GM12878 (cell line): ENCODE results near the gene CTDNEP1. TPM values are rescaled to one million over a fixed set of nuclear protein-coding genes. Genes with fewer than 3 reads are reported as not detected.
A peak's percentile ranks its signal among the peaks of the same experiment; 100 is the strongest.

Experiments used
- ATAC-seq: fragments of 200-7000 bp; cut with Tn5 transposase; 3 replicates; pipeline ENCODE4 v1.9.1; 2020; ENCODE audit warnings: mild to moderate bottlenecking, moderate library complexity
- BruUV-seq: library from RNA; stranded (reverse); fragments of 400-500 nt; replicated peaks from 2 replicates; lab custom pipeline; 2021; lab: Mats Ljungman, UMichigan
- CTCF ChIA-PET: fragments of 300-600 bp; sonication (Branson Sonifier 250); formaldehyde crosslinking; extraction: SDS; loops from one replicate; lab custom pipeline; 2021; ENCODE audit warnings: inconsistent platforms; lab: Yijun Ruan, JAX
- POLR2A ChIA-PET: fragments of 350-600 bp; formaldehyde crosslinking; extraction: SDS; loops from one replicate; lab custom pipeline; 2021; ENCODE audit warnings: inconsistent platforms; lab: Charles Lee
- RAD21 ChIA-PET: fragments of 300-600 bp; sonication (Branson Sonifier 250); formaldehyde crosslinking; loops from one replicate; lab custom pipeline; 2023; ENCODE audit warnings: antibody characterized with exemption; ENCODE audit not compliant: unreplicated experiment; lab: Charles Lee
- SMC1A ChIA-PET: fragments of 300-600 bp; sonication (Branson Sonifier 250); formaldehyde crosslinking; loops from one replicate; lab custom pipeline; 2023; ENCODE audit not compliant: unreplicated experiment, uncharacterized antibody; lab: Charles Lee
- DNase-seq: peaks from one replicate; pipeline ENCODE4 v3.0.0-alpha.2; 2011; ENCODE audit warnings: low read depth, low spot score
- FAIRE-seq: peaks from 3 replicates; lab custom pipeline; 2011; peaks lifted over from hg19 to GRCh38; lab: Jason Lieb, UNC
- H2AFZ ChIP-seq: 2 replicates; pipeline ENCODE4 v1.6.0; 2011; ENCODE audit warnings: low read depth, low read length, control low read depth; ENCODE audit not compliant: control insufficient read depth
- H3K27ac ChIP-seq: 2 replicates; pipeline ENCODE4 v1.5.1; 2011; ENCODE audit warnings: control low read depth; ENCODE audit not compliant: control insufficient read depth, insufficient read depth
- H3K27me3 ChIP-seq, 2 experiments: replicated peaks in 1 of 2; 2 replicates each; pipeline versions ENCODE4 v1.6.0 to v1.6.1; 2011; ENCODE audit warnings: low read length in 1 of 2; ENCODE audit not compliant: control insufficient read depth in 2 of 2, insufficient read depth in 2 of 2
- H3K36me3 ChIP-seq, 2 experiments: 2 replicates each; pipeline ENCODE4 v1.5.1; 2011; ENCODE audit warnings: low read length in 1 of 2; ENCODE audit not compliant: control insufficient read depth in 2 of 2, insufficient read depth in 2 of 2
- H3K4me1 ChIP-seq: 2 replicates; pipeline ENCODE4 v1.6.1; 2011; ENCODE audit warnings: mild to moderate bottlenecking, low read length, moderate library complexity, mixed read lengths; ENCODE audit not compliant: control insufficient read depth, insufficient read depth
- H3K4me2 ChIP-seq: 2 replicates; pipeline ENCODE4 v1.6.0; 2011; ENCODE audit warnings: control low read depth; ENCODE audit not compliant: control insufficient read depth, insufficient read depth
- H3K4me3 ChIP-seq: fragments of 200-600 bp; sonication (generic); 2 replicates; pipeline ENCODE4 v1.5.1; 2016
- H3K79me2 ChIP-seq: 2 replicates; pipeline ENCODE4 v1.6.0; 2011; ENCODE audit warnings: low read length; ENCODE audit not compliant: control insufficient read depth, insufficient read depth
- H3K9ac ChIP-seq: 2 replicates; pipeline ENCODE4 v1.8.0; 2011; ENCODE audit warnings: low read length, control low read depth, mixed read lengths; ENCODE audit not compliant: control insufficient read depth, insufficient read depth
- H3K9me3 ChIP-seq: replicated peaks from 3 replicates; pipeline ENCODE4 v1.5.1; 2011; ENCODE audit warnings: mild to moderate bottlenecking, low read length; ENCODE audit not compliant: control insufficient read depth, insufficient read depth
- H4K20me1 ChIP-seq: 2 replicates; pipeline ENCODE4 v1.6.0; 2011; ENCODE audit not compliant: control insufficient read depth, insufficient read depth
- BACH1 ChIP-seq: fragments of 450-650 bp; IDR thresholded peaks from 2 replicates; pipeline ENCODE4 v1.6.1; 2017; ENCODE audit warnings: mild to moderate bottlenecking, borderline replicate concordance
- BCL11A ChIP-seq: IDR thresholded peaks from 2 replicates; pipeline ENCODE4 v1.6.1; 2011; ENCODE audit warnings: low read depth, low read length
- CBX5 ChIP-seq: sonication (generic); IDR thresholded peaks from 2 replicates; pipeline ENCODE4 v1.6.1; 2016; ENCODE audit warnings: low read depth, moderate library complexity, mild to moderate bottlenecking, inconsistent platforms
- CHD4 ChIP-seq: fragments of 200-600 bp; sonication (generic); IDR thresholded peaks from 2 replicates; pipeline ENCODE4 v1.6.1; 2016; ENCODE audit warnings: mild to moderate bottlenecking
- DPF2 ChIP-seq: fragments of 450-650 bp; IDR thresholded peaks from 2 replicates; pipeline ENCODE4 v1.6.1; 2017; ENCODE audit warnings: mild to moderate bottlenecking
- EED ChIP-seq: sonication (generic); IDR thresholded peaks from 2 replicates; pipeline ENCODE4 v1.6.1; 2016; ENCODE audit warnings: antibody characterized with exemption, low read depth
- EP300 ChIP-seq, 2 experiments: fragments of 150-350 bp in 1 of 2; IDR thresholded peaks; 2 replicates each; pipeline ENCODE4 v1.6.1; 2011 to 2012; ENCODE audit warnings: low read depth in 2 of 2, low read length in 2 of 2, borderline replicate concordance in 1 of 2, improper control_type of control experiment in 1 of 2, inconsistent platforms in 1 of 2; ENCODE audit not compliant: control insufficient read depth in 1 of 2
- ETV6 ChIP-seq, 2 experiments: fragments of 450-650 bp in 1 of 2; IDR thresholded peaks in 1 of 2; conservative IDR thresholded peaks in 1 of 2; 2 replicates each; pipeline ENCODE4 v1.6.1; 2014; ENCODE audit warnings: antibody characterized with exemption in 1 of 2, borderline replicate concordance in 1 of 2, low read depth in 1 of 2, mild to moderate bottlenecking in 1 of 2, moderate library complexity in 1 of 2
- GATAD2B ChIP-seq: fragments of 450-650 bp; conservative IDR thresholded peaks from 2 replicates; pipeline ENCODE4 v1.6.1; 2017; ENCODE audit warnings: low read depth, mild to moderate bottlenecking, moderate library complexity
- KAT2A ChIP-seq: conservative IDR thresholded peaks from 2 replicates; pipeline ENCODE4 v1.6.1; 2011; ENCODE audit warnings: low read depth, low read length; ENCODE audit not compliant: control insufficient read depth
- KLF5 ChIP-seq: fragments of 450-650 bp; IDR thresholded peaks from 2 replicates; pipeline ENCODE4 v1.6.1; 2014; ENCODE audit warnings: mild to moderate bottlenecking; ENCODE audit not compliant: partially characterized antibody
- NFIC ChIP-seq: IDR thresholded peaks from 2 replicates; pipeline ENCODE4 v1.6.1; 2012; ENCODE audit warnings: low read depth, mild to moderate bottlenecking, inconsistent platforms, low read length, moderate library complexity
- NRF1 ChIP-seq: conservative IDR thresholded peaks from 2 replicates; pipeline ENCODE4 v1.6.1; 2011; ENCODE audit warnings: mild to moderate bottlenecking, low read depth, low read length, improper control_type of control experiment
- RBBP5 ChIP-seq: fragments of 200-600 bp; sonication (generic); conservative IDR thresholded peaks from 2 replicates; pipeline ENCODE4 v1.6.1; 2016
- RFX5 ChIP-seq: IDR thresholded peaks from 2 replicates; pipeline ENCODE4 v1.6.1; 2011; ENCODE audit warnings: low read depth, low read length, improper control_type of control experiment
- ZNF207 ChIP-seq: fragments of 450-650 bp; IDR thresholded peaks from 2 replicates; pipeline ENCODE4 v1.6.1; 2014; ENCODE audit warnings: antibody characterized with exemption, mild to moderate bottlenecking, borderline replicate concordance
- ZNF217 ChIP-seq: fragments of 450-650 bp; IDR thresholded peaks from 2 replicates; pipeline ENCODE4 v1.6.1; 2017; ENCODE audit warnings: antibody characterized with exemption, mild to moderate bottlenecking
- ZNF384 ChIP-seq: IDR thresholded peaks from 2 replicates; pipeline ENCODE4 v1.6.1; 2012; ENCODE audit warnings: low read depth, mild to moderate bottlenecking, low read length, improper control_type of control experiment, borderline replicate concordance
- WGBS: methylation state at CpG from one replicate; pipeline ENCODE4 v1.1.6; 2016; ENCODE audit warnings: low lambda C conversion rate; ENCODE audit not compliant: insufficient replicate concordance, insufficient coverage; ENCODE audit errors: missing lambda C conversion rate; 5-methylcytosine and 5-hydroxymethylcytosine counted together
- in situ Hi-C: fragments of 300-500 bp; cut with MboI; formaldehyde crosslinking; loops from 9 replicates; pipeline ENCODE4 v1.14.3; 2018; ENCODE audit warnings: mixed read lengths
- intact Hi-C: fragments of 100-400 bp; cut with micrococcal nuclease; formaldehyde crosslinking; loops from one replicate; pipeline ENCODE4 v1.14.2; 2022; ENCODE audit not compliant: unreplicated experiment
- polyA plus RNA-seq, 11 experiments: library from polyadenylated mRNA; depleted of rRNA in 4 of 11; unstranded in 6 of 11; stranded (reverse) in 5 of 11; fragments of >200 nt; fragmentation: Nextera tagmentation in 4 of 11; fragmentation: Illumina TruSeq in 1 of 11; extraction: Ambion mirVana in 4 of 11; extraction: Trizol in 1 of 11; gene quantifications; 1 replicate in 1 of 11; 2 replicates in 10 of 11; pipeline versions ENCODE4 v1.2.1 to v1.2.3, GENCODE V29; 2011 to 2016; ENCODE audit warnings: inconsistent platforms in 2 of 11, missing spikeins in 2 of 11, low read depth in 1 of 11
- total RNA-seq, 4 experiments: library from RNA; depleted of rRNA in 3 of 4; stranded (reverse); fragments of >200 nt in 3 of 4; fragmentation: Illumina TruSeq in 1 of 4; extraction: Trizol in 1 of 4; gene quantifications; 2 replicates each; pipeline versions ENCODE4 v1.2.1 to v1.2.3, GENCODE V29; 2013 to 2021
- TF ChIP-seq, protein P1 (sequence below): IDR thresholded peaks from 2 replicates; pipeline ENCODE4 v1.6.1; 2012; ENCODE audit warnings: mild to moderate bottlenecking, low read depth, low read length

The CTDNEP1 gene
- total and polyA plus RNA-seq, 10 of the 15 experiments (the other 5 are each of a cell fraction or from before 2014, with no cell fraction given), result 23.7 to 176 (median 30.3) TPM

DNA sequence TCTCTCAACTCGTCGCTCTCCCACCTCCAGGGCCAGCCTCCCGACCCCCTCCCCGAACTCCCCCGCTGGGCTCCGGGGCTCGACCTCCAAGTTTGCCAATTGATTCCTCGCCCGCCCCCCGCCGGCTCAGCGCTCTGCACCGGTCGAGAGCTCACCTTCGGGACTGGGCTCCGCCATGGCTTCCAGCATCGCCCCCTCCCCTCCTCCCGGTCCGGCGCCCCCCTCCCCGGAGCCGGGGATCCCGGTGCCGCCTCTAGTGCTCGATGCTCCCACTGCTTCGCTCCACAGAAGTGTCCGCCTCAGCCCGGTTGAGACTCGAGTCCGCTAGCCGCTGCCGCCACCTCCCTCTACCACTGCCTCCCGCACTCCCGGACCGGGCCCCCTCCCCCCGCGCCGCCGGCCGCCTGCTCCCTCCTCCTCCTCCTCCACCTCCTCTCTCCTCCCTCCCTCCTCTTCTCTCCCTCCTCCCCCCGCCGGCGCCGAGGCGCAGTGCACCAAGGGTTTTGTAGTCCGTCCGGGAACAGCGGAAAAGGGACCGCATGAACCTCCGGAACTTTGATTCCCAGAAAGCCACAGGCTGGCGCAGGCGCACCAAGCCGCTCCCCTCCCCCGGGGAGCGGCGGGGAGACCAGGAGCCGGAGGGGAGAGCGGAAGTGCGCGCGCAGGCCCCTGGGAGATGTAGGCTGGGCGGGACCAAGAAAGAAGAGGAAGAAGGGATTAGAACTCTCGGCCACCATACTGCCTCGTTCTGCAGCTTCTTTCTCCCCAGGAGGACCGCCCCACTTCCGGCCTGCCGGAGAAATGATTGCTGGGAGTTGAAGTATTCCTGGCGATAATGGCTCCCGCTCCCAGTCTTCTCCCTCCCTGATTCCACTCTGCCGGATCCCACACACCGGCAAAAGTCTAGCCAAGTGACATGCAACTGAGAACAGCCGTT, 12.2 kb downstream of the CTDNEP1 start, which contains the start of gene PHF23:
PHF23 (minus strand) TSS at position 367 of the 937 bp plus-strand sequence; CDS start at position 189, 178 bp downstream.
- peaks cover 49% of the 10 kb centered on the region for H3K79me2 ChIP-seq
- H2AFZ ChIP-seq, result peak within 1 kb of the TSS; percentile 52; the same call in 1 of the 2 replicates
- WGBS, result 1% methylated on average over 22 of the region's 72 CpGs
- peak; percentile 91; the same call in 1 of the 2 replicates for TF ChIP-seq ZNF207
- TF ChIP-seq BCL11A, result no peak
- no peak for TF ChIP-seq CBX5
- no peak for TF ChIP-seq DPF2
- TF ChIP-seq EP300 (IDR thresholded peaks at IDR 0.05; ENCODE audit: borderline replicate concordance in 1 of 2, control insufficient read depth in 1 of 2, low read depth in 2 of 2, low read length in 2 of 2), result peak in 1 of 2 experiments; percentile 14; a peak in 1 of 4 replicates
- TF ChIP-seq RFX5, result no peak
- TF ChIP-seq BACH1, result peak; percentile 24; the same call in 1 of the 2 replicates
- TF ChIP-seq NFIC, result no peak
- TF ChIP-seq RBBP5, result no peak
- TF ChIP-seq EED, result peak; percentile 51
- TF ChIP-seq KLF5, result peak; percentile 74
- TF ChIP-seq CHD4, result no peak
- peak; percentile 94 for TF ChIP-seq NRF1
- TF ChIP-seq ZNF384, result no peak
- TF ChIP-seq GATAD2B, result no peak
- TF ChIP-seq, protein P1, sequence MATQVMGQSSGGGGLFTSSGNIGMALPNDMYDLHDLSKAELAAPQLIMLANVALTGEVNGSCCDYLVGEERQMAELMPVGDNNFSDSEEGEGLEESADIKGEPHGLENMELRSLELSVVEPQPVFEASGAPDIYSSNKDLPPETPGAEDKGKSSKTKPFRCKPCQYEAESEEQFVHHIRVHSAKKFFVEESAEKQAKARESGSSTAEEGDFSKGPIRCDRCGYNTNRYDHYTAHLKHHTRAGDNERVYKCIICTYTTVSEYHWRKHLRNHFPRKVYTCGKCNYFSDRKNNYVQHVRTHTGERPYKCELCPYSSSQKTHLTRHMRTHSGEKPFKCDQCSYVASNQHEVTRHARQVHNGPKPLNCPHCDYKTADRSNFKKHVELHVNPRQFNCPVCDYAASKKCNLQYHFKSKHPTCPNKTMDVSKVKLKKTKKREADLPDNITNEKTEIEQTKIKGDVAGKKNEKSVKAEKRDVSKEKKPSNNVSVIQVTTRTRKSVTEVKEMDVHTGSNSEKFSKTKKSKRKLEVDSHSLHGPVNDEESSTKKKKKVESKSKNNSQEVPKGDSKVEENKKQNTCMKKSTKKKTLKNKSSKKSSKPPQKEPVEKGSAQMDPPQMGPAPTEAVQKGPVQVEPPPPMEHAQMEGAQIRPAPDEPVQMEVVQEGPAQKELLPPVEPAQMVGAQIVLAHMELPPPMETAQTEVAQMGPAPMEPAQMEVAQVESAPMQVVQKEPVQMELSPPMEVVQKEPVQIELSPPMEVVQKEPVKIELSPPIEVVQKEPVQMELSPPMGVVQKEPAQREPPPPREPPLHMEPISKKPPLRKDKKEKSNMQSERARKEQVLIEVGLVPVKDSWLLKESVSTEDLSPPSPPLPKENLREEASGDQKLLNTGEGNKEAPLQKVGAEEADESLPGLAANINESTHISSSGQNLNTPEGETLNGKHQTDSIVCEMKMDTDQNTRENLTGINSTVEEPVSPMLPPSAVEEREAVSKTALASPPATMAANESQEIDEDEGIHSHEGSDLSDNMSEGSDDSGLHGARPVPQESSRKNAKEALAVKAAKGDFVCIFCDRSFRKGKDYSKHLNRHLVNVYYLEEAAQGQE, result no peak
- no peak for TF ChIP-seq KAT2A
- no peak for TF ChIP-seq ETV6 (conservative IDR thresholded peaks at IDR 0.05 in 1 of 2, IDR thresholded peaks at IDR 0.05 in 1 of 2; ENCODE audit: borderline replicate concordance in 1 of 2, low read depth in 1 of 2)
- TF ChIP-seq ZNF217, result no peak

More for the DNA sequence above, 12.2 kb downstream of the CTDNEP1 start, which contains the start of gene PHF23:
- in situ Hi-C loops, result no loop called here
- Histone ChIP-seq H3K36me3 (peaks cover 12 to 18% of the 10 kb centered on the region in 2 experiments), H3K27ac (peak within 1 kb of the TSS; percentile 87), H3K9me3 (no peaks in the 10 kb centered on the region), H3K4me3 (peak within 1 kb of the TSS; percentile 96), H3K4me1 (peaks cover 29% of the 10 kb centered on the region), H3K4me2 (peak within 1 kb of the TSS; percentile 94), H4K20me1 (no peaks in the 10 kb centered on the region), H3K27me3 (no peaks in the 10 kb centered on the region), H3K9ac (peak within 1 kb of the TSS; percentile 95)
- ChIA-PET RAD21 (interaction anchor here (1.2 to 6.3 kb wide), 3 partner anchors 10 to 19 kb away, joined by 5 to 51 read pairs (median 5); partner anchors contain the start of genes ACADVL, CTDNEP1, DLG4 and ELP5), POLR2A (interaction anchor here (0.8 to 7.3 kb wide), 5 partner anchors 11 to 29 kb away, joined by 3 to 99 read pairs (median 22); partner anchors contain the start of genes ACADVL, CTDNEP1, DLG4 and ELP5), SMC1A (interaction anchor here (0.8 to 4.3 kb wide), 4 partner anchors 10 to 20 kb away, joined by 3 to 26 read pairs (median 4); partner anchors contain the start of genes ACADVL, CTDNEP1, DLG4 and ELP5), CTCF (interaction anchor here (0.6 to 6.0 kb wide), 6 partner anchors 10 to 449 kb away, joined by 3 to 70 read pairs (median 4); partner anchors contain the start of genes ACADVL, DLG4 and WRAP53)
- FAIRE-seq (peak; percentile 93), ATAC-seq (peak; percentile 69), DNase-seq (peak; percentile 97)
- no TSS peak for BruUV-seq
- intact Hi-C loops, result loop anchor here (2.0 to 5.0 kb wide), 2 partner anchors 25 to 68 kb away; partner anchors contain the start of gene EIF5A
